HG03066 (cell line): ENCODE data around the gene DDX54.
"Not testable (repeated sequence)": the region's sequence is repeated elsewhere in the genome, so short reads cannot be mapped to it uniquely, and the experiment has no call there.

Source experiments
- ATAC-seq: cut with Tn5 transposase; IDR thresholded peaks from one replicate; pipeline ENCODE4 v1.9.1; 2021; ENCODE audit warnings: low read depth; ENCODE audit not compliant: unreplicated experiment

The DDX54 gene

DNA sequence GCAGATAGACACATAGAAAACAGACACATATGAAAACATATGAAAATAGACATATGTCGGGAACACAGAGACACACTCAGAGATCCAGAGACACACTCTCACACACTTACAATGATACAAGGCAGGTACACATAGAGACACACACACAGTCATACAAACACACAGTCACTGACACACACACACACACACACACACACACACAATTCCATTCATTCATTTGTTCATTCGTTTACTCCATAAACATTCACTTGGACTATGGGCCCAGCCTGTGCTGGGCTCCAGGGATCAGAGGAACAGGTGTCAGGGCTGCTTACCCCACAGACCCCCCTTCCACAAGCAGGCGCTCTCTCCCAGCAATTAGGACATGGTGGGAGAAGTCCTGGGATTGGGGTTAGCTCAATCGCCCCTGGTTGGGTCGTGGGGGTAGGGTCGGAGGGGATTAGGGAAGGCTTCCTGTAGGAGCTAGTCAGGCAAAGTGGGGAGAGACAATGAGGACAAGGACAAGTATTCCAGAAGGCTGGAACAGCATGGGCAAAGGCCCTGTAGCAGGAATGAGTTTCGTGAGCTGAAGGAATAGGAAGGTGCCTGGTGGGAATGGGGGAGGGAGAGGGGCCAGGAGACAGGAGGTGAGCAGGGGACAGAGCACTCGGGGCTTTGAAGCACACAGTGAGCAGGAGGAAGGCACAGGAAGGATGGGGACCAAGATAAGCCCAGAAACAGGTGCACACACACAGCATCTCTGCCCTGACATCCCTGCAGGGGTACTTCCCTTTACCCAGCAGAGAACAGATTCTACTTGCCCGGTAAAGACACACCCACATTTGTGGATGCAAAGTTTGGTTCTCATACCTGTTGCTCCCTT lies 56.2 kb downstream of the DDX54 start:
- no peak for ATAC-seq

DNA sequence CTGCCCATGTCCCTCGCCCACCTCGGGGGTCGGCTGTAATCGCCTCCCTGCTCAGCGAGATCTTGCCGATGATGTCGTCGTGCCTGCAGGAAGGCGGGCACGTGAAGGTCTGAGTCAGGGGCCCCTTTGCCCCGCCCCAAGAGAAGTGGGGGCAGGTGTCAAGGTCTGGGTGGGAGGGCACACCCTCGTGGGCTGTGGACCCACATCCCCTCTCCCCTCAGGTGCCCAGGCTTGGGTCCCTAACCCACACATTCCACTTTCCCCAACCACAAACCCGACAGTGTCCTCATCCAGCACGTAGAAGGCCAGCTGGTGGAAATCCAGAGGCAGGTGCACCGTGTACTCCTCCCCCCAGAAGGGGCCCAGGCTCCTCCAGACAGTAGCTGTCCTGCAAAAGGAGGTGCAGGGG lies 57.5 kb downstream of the DDX54 start:
- no peak for ATAC-seq

DNA sequence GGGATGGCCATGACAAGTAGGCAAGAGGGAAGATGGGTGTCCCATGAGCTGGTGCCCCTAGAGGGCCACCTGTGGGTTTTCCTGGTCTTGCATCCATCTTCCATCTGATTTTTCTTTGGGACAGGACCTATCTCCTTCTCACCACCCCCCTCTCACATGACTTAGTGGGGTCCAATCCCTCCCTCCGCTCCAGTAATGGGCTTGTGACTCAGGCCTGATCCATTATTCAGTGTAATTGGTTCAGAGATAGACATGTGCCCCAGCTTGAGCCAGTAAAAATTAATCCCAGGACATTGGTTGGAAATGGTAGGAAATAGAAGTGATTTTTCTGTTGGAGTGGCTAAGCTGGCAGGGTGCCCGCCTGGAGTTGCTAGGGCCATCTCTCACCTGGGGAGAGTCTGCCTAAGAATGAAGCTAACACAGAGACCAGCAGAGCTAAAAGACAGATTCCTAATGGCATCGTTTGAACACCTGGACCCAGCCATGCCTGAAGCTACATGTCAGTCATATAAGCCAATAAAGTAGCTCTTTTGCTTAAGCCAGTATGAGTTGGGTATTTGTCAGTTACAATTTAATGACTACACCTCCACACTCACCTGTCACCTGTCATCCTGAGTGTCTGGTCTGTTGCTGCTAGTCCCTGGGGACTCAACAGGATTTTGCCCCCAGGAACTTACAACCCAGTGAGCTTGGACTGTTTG lies 64.5 kb downstream of the DDX54 start:
- ATAC-seq: no peak

DNA sequence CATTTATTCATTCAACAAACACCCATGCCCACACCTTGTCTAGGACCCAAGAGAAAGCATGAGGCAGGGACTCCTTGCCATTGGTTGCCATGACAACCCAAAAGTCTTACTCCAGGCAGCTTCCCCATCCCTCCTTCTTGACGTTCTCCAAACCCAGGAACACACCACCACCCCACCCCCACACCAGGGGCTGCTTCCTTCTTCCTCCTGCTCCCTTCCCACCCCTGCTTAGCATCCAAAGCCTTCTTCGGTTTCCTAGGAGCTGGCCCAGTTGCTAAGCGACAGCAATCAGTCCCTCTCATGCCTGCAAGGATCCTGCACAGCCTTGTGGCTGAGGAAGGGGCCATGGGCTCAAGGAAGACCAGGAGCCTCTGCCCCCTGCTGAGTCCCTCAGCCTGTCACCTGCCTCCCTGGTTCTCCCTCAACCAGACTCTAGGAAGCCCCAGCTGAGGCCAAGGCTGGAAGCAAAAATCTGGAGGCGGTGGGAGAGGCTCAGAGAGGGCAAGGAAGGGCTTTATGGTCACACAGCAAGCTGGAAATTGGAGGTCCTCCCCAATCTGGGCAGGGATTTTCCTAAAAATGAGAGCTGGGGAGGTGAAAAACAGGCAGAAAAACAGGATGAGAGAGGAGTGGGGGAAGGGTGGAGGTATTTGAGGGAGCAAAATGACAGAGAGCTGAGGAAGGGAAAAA lies 65.2 kb downstream of the DDX54 start:
- no peak for ATAC-seq

DNA sequence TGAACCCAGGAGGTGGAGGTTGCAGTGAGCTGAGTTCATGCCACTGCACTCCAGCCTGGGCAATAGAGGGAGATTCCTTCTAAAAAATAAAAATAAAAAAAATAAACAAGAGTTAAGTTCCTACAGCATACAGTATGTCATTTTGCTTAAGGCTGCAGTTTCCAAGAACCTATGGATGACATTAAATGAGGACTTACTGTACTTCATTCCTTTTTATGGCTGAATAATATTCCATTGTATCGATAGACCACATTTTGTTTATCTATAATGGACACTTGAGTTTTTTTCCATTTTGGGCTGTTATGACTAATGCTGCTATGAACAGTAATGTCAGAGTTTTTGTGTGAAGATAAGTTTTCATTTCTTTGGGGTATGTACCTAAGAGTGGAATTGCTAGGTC lies 67.1 kb downstream of the DDX54 start:
- ATAC-seq: no peak

DNA sequence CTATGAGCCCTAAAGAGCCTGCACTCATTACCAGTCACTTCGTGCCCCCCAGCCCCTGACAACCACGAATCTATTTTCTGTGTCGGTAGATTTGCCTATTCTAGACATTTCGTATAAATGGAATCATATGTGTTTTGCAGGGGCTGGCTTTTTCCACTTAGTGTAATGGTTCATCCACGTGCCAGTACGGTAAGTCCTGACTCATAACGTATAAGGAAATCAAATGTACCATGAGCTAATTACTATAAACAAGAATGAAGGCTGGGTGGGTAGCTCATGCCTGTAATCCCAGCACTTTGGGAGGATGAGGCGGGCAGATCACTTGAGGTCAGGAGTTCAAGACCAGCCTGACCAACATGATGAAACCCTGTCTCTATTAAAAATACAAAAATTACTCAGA lies 67.6 kb downstream of the DDX54 start:
- not testable (repeated sequence) for ATAC-seq

DNA sequence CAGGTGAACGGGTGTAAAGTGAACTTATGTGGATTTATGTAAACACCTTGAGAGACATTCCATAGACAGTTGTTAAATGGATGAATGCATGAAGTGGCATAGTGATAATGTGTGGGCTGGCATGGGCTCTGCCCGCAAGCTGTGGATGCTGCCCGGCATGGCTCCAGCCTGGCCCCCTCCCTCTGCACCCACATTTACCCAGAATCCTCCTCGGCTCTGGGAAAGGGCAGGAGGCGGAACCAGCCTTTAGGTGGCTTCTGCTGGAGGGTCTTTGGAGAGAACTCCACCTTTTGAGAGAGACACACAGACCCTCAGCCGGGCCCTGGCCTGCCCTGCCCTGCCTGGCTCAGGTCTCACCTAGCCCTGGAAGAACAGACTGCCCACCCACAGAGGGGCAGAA lies 68.4 kb downstream of the DDX54 start:
- ATAC-seq: no peak

DNA sequence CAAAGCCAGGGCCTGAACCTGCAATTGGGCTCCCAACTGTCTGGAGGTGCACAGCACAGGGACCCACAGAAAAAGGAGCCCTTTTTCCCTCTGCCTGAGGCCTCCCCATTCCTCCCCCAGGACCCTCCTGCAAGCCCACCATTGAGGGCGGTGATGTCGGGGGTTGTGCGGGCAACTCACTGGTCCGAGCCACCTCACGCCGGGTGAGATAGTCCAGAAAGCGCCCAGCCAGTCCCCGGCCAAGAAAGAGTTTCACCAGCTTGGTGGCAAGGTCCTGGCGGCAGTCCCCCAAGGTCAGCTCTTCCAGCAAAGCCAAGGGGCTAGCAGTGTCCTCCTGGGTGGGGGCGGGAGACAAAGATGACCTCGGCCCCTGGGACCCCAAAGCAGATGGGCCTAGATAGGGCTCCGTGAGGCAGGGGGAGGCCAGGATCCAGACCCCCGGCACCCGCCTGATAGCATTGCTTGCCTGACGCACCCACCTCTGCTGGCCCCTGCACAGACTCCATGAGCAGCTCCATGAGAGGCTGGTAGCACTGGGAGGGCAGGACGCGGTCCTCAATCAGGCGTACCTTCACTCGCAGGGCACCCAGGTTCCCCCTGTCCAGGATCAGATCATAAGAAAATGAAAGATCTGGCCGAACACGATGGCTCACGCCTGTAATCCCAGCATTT lies 69.7 kb downstream of the DDX54 start:
- no peak for ATAC-seq

DNA sequence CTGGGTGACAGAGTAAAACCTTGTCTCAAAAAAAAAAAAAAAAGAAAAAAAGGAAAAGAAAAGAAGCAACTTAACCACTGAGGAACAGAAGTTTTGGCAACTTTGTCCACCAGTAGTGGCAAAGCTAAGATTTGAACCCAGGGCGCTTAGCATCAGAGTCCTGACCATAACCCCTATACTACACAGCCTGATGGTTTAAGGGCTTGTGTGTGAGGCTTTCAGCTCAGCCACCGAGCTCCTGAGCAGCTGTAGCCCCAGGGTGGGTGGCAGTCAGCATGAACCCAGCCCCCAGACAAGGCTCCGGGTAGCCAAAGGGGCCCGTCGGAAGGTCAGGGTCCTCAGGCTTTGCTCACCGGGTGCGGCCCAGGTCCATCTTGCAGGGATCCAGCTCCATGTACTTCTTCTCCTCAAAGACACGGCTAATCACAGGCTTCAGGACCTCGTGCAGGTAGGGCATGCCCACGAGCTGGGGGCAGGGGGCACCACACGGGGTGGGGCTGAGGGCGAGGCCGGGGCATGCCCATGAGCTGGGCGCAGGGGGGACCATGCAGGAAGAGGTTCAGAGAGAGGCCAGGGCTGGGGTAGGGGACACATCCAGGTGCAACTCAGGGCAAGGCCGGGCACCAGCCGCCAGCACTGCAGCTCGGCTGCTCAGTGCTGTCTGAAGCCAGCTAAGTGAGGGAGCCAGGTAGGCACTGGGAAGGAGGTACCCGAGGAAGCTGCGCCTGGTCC lies 70.7 kb downstream of the DDX54 start:
- no peak for ATAC-seq

DNA sequence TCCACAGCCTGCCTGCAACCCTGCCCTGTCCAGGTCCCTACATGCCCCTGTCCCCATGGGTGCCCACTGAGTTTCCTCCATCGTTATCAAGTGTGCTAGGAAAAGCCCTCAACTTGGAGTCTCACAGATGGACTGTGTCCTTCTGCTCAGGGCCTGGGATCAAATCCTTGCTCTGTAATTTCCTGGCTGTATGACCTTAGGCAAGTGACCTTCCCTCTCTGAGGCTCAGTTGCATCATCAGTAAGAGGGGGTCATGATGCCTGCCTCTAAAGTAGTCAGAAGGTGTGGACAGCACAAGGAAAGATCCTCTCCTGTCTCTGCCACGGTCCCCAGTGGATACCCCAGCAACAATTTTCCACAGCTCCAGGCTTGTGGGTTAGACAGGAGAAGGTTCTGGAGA lies 71.9 kb downstream of the DDX54 start:
- ATAC-seq: no peak

DNA sequence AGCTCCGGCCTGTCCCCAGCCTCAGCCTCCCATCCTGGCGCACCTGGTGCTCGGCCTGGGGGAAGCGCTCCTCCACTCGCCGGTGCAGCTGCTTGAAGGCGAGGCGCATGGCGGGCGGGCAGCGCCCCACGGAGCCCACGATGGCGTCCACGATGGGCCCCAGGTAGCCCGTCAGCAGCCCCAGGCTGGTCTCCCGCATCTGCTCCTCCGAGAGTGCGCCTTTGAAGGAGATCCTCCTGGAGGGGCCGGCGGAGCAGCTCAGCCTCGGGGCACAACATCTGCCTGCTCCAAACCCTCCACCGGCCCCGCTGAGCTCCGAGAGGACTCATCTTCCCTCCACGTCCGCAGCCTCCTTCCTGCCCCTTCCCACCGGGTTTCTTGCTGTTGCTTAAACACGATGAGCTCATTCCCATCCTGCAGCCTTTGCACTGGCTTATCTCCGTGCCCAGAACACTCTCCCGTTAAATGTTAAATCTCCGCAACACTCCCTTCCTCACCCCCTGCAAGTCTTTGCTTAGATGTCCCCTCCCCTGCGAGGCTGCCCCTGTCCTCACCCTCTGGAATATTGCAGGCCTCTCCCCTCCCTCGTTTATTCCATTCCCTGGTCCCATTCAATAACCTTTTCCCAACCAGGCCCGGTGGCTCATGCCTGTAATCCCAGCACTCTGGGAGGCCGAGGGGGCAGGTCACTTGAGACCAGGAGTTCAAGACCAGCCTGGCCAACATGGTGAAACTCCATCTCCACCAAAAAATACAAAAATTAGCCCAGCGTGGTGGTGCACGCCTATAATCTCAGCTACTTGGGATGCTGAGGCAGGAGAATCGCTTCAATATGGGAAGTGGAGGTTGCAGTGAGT lies 73.0 kb downstream of the DDX54 start:
- ATAC-seq: no peak

DNA sequence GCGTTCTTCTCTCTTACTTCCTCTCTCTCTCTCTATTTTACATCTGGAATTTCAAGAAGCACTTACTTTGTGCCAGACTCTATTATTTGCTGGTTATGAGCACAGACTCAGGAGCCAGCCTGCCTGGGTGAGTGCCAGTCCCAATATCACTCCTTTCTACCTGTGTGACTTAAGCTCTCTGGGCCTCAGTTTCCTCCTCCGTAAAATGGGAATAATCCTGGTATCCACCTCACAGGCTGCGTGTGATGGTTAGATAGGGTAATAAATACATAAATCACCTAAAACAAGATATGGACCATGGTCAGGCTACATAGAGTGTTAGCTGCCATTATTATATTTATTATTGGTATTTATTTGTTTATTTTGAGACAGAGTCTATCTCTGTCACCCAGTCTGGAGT lies 74.0 kb downstream of the DDX54 start:
- ATAC-seq: no peak

DNA sequence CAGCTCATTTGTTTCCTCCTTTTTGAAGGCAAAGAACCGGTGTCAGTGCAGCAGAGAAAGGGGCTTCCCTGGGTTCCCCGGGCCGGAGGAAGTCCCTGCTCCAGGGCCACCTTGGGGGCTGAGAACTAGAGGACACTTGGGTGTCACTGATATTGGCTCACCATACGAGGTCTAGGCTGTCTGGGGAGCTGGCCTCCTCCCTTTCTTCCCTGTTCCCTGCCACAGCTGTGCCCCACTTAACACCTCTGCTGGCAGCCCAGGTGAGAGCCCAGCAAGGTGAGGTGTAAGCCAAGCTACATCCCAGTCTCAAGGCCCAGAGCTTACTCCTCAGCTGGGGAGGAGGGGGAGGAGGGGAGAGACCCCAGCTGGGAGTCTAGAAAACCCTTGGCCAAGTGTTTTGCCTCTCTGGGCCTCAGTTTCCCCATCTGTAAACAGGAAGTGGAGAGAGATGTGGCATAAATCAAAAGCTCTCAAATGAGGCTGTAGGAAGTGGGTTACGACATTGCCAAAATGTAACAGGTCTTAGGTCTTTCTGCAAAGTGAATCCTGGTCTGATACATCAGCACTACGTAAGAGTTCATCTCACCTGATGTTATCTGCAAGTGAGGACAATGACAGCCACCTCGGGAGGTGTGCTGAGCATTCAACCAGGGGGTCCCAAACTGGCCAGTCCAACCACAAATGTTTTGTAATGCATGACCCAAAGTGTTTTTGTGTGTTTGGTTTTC lies 75.2 kb downstream of the DDX54 start:
- no peak for ATAC-seq

DNA sequence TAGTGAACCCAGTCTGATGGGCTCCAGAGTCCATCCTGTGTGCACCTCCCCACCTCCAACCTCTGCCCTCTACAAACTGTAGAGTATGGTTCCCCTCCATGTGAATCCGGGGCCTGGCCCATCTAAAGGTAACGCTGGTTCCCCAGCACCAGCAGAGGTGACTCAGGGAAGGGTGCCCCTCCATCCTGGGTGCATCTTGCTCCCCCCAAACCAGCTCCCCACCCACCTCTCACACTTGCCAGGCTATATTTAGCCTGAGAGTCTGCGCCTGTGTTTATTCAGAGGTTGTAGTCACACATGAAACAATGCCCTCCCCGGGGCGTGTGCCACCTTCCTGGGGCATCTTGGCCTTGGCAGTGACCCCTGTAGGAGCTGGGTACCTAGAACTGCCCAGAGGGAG lies 75.9 kb downstream of the DDX54 start:
- no peak for ATAC-seq

DNA sequence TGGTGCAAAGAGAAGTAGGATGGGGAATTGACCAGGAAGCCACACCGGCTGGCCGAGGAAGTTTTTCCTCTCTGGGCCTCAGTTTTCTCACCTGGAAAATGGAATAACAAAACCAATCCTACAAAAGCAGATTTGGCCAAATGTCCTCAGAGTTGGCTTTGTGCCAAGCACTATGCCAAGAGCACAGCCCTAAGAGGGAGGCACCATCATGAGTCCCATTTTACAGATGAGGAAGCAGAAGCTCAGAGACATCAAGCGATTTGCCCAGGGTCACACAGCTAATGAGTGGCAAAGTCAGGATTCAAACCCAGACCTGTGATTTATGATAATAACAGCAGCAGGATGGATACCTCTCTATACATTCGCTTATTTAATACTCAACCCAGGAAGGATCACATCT lies 77.0 kb downstream of the DDX54 start:
- ATAC-seq: no peak
